ENCODE data around the gene HTR1E.

- peak; percentile 13 to 63 (median 42) for TF ChIP-seq CTCF (IDR thresholded peaks at IDR 0.05)
- TF ChIP-seq POLR2A (IDR thresholded peaks at IDR 0.05): no peak
Observed at GRCh38 chr6:87029711-87030314, 92.5 kb downstream of the HTR1E start.

All from heart left ventricle (tissue), 13 donors.